Epidermal melanocyte (primary cell): Measurements from ENCODE around the gene KCNMA1.

Experiments used
- DNase-seq: peaks from one replicate; pipeline ENCODE4 v3.0.0; 2011; ENCODE audit warnings: low spot score; ENCODE audit not compliant: insufficient read length

Gene KCNMA1

GRCh38 chr10:77634939-77635338 lies 2.7 kb downstream of the KCNMA1 start:
- no peak for DNase-seq

- no peak for DNase-seq
Observed at GRCh38 chr10:77633376-77633775, 4.2 kb downstream of the KCNMA1 start.

GRCh38 chr10:77631241-77631640 lies 6.4 kb downstream of the KCNMA1 start:
- DNase-seq, result no peak

GRCh38 chr10:77630507-77630848 lies 7.1 kb downstream of the KCNMA1 start:
- no peak for DNase-seq

- DNase-seq, result no peak
Observed at GRCh38 chr10:77629775-77630506, 7.7 kb downstream of the KCNMA1 start.

- DNase-seq, result no peak
Observed at GRCh38 chr10:77628906-77629730, 8.5 kb downstream of the KCNMA1 start.

- DNase-seq, result no peak
Observed at GRCh38 chr10:77626266-77626935, 11.2 kb downstream of the KCNMA1 start.

- DNase-seq, result no peak
Observed at GRCh38 chr10:77625379-77625778, 12.2 kb downstream of the KCNMA1 start.

GRCh38 chr10:77622889-77623291 lies 14.7 kb downstream of the KCNMA1 start:
- no peak for DNase-seq

- no peak for DNase-seq
Observed at GRCh38 chr10:77620731-77621130, 16.9 kb downstream of the KCNMA1 start.

- DNase-seq, result no peak
Observed at GRCh38 chr10:77619964-77620703, 17.5 kb downstream of the KCNMA1 start.

- DNase-seq, result no peak
Observed at GRCh38 chr10:77618117-77618516, 19.5 kb downstream of the KCNMA1 start.

- DNase-seq, result no peak
Observed at GRCh38 chr10:77616766-77617165, 20.8 kb downstream of the KCNMA1 start.

- DNase-seq, result no peak
Observed at GRCh38 chr10:77614778-77615625, 22.6 kb downstream of the KCNMA1 start.

- no peak for DNase-seq
Observed at GRCh38 chr10:77613476-77614130, 24.0 kb downstream of the KCNMA1 start.

- DNase-seq, result no peak
Observed at GRCh38 chr10:77611670-77612069, 25.9 kb downstream of the KCNMA1 start.

- no peak for DNase-seq
Observed at GRCh38 chr10:77611221-77611620, 26.4 kb downstream of the KCNMA1 start.

GRCh38 chr10:77609781-77610272 lies 27.8 kb downstream of the KCNMA1 start:
- peak; percentile 65 for DNase-seq

- DNase-seq, result no peak
Observed at GRCh38 chr10:77608281-77608680, 29.3 kb downstream of the KCNMA1 start.

GRCh38 chr10:77606751-77607150 lies 30.9 kb downstream of the KCNMA1 start:
- DNase-seq, result no peak
